ENCODE measurements around the gene DLX3. TPM values are rescaled to one million over a fixed set of nuclear protein-coding genes. Genes with fewer than 3 reads are reported as not detected.

DLX3 gene
- total RNA-seq, 4 donors from 2014 or later = 1.8 to 2.4 (median 2.1) TPM

GRCh38 chr17:49976163-49976827, 18.7 kb downstream of the DLX3 start:
- Histone ChIP-seq H3K27ac (no peak overlapping the region), H3K4me3 (replicated peaks in 1 of 3) (no peak overlapping the region), H3K4me1 (peaks cover 10 to 13% of the 10 kb centered on the region in 2 donors), H3K27me3 (peaks cover 24% of the 10 kb centered on the region), H3K36me3 (no peaks in the 10 kb centered on the region), H3K9me3 (no peaks in the 10 kb centered on the region)
- no peak for TF ChIP-seq CTCF (IDR thresholded peaks at IDR 0.05)
- no peak for TF ChIP-seq POLR2A (IDR thresholded peaks at IDR 0.05)
- 80 to 93% methylated on average over 3 to 5 of the region's 5 CpGs for WGBS, 2 donors
- intact Hi-C loops (cut with DNase I) = no loop called here
- DNase-seq = no peak

GRCh38 chr17:49975531-49975930, 19.5 kb downstream of the DLX3 start:
- WGBS, 2 donors = 85 to 87% methylated on average over 4 to 7 of the region's 7 CpGs
- TF ChIP-seq POLR2A (IDR thresholded peaks at IDR 0.05) = no peak
- TF ChIP-seq CTCF (IDR thresholded peaks at IDR 0.05) = no peak

GRCh38 chr17:49973271-49973615, 21.8 kb downstream of the DLX3 start:
- H3K27ac ChIP-seq = no peak overlapping the region
- no peak overlapping the region for H3K4me3 ChIP-seq (replicated peaks in 1 of 3)
- 29 to 54% methylated on average over 1 to 2 of the region's 2 CpGs for WGBS, 2 donors
- TF ChIP-seq POLR2A (IDR thresholded peaks at IDR 0.05) = no peak
- TF ChIP-seq CTCF (IDR thresholded peaks at IDR 0.05) = no peak
- peaks cover 21 to 29% of the 10 kb centered on the region in 2 donors for H3K4me1 ChIP-seq
- no peak for DNase-seq
- no peaks in the 10 kb centered on the region for H3K36me3 ChIP-seq
- H3K27me3 ChIP-seq = peaks cover 42% of the 10 kb centered on the region
- H3K9me3 ChIP-seq = no peaks in the 10 kb centered on the region
- intact Hi-C loops (cut with DNase I) = no loop called here

More at GRCh38 chr17:49975531-49975930, 19.5 kb downstream of the DLX3 start:
- H3K4me3 ChIP-seq (replicated peaks in 1 of 3) = no peak overlapping the region
- H3K4me1 ChIP-seq = peaks cover 10 to 13% of the 10 kb centered on the region in 2 donors
- H3K27me3 ChIP-seq = peaks cover 28% of the 10 kb centered on the region
- no peaks in the 10 kb centered on the region for H3K36me3 ChIP-seq
- H3K9me3 ChIP-seq = no peaks in the 10 kb centered on the region
- H3K27ac ChIP-seq = no peak overlapping the region
- no peak for DNase-seq
- intact Hi-C loops (cut with DNase I) = no loop called here

GRCh38 chr17:49972486-49973270, 22.3 kb downstream of the DLX3 start:
- Histone ChIP-seq H3K36me3 (no peaks in the 10 kb centered on the region), H3K9me3 (no peaks in the 10 kb centered on the region), H3K27ac (no peak overlapping the region), H3K4me3 (replicated peaks in 1 of 3) (no peak overlapping the region), H3K27me3 (peaks cover 42% of the 10 kb centered on the region), H3K4me1 (peaks cover 21 to 30% of the 10 kb centered on the region in 2 donors)
- no peak for TF ChIP-seq POLR2A (IDR thresholded peaks at IDR 0.05)
- no peak for TF ChIP-seq CTCF (IDR thresholded peaks at IDR 0.05)
- intact Hi-C loops (cut with DNase I) = no loop called here
- DNase-seq = no peak
- 23 to 37% methylated on average over 25 to 33 of the region's 57 CpGs for WGBS, 2 donors

Data from thyroid gland (tissue), 4 donors.